HEK293 (cell line): ENCODE measurements around the gene EDEM2.

Source experiments
- ZNF114 ChIP-seq: fragments of 450-650 bp; formaldehyde crosslinking; IDR thresholded peaks from 2 replicates; pipeline ENCODE4 v1.5.0; 2017; ENCODE audit warnings: missing biosample characterization, missing genetic modification characterization
- ZNF174 ChIP-seq: fragments of 450-650 bp; formaldehyde crosslinking; IDR thresholded peaks from 2 replicates; pipeline ENCODE4 v1.5.0; 2017; ENCODE audit warnings: missing biosample characterization, mild to moderate bottlenecking, missing genetic modification characterization
- TF ChIP-seq, protein P1 (sequence below): fragments of 450-650 bp; formaldehyde crosslinking; IDR thresholded peaks from 2 replicates; pipeline ENCODE4 v1.5.1; 2016; ENCODE audit warnings: missing biosample characterization, missing genetic modification characterization
- TF ChIP-seq, protein P2 (sequence below): fragments of 450-650 bp; formaldehyde crosslinking; IDR thresholded peaks from 2 replicates; pipeline ENCODE4 v1.5.1; 2016; ENCODE audit warnings: missing biosample characterization, missing genetic modification characterization
- TF ChIP-seq, protein P3 (sequence below): fragments of 450-650 bp; formaldehyde crosslinking; IDR thresholded peaks from 2 replicates; pipeline ENCODE4 v1.5.1; 2017; ENCODE audit warnings: missing biosample characterization, missing genetic modification characterization

Gene EDEM2

DNA sequence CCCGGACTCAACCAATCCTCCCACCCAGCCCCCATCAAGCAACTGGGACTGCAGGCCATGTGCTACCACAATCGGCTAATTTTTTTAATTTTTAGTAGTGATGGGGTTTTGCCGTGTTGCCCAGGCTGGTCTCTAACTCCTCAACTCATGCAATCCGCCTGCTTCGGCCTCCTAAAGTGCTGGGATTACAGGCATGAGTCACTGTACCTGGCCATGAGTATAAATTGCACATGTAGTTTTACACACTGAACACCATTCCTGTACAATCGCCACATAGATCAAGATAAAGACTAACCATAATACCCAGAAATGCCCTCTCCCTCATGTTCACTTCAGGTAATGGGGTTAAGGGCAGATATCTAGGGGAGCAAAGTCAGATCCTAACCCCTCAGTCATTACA is 80.9 kb downstream of the EDEM2 start (continued):
- TF ChIP-seq, protein P1, sequence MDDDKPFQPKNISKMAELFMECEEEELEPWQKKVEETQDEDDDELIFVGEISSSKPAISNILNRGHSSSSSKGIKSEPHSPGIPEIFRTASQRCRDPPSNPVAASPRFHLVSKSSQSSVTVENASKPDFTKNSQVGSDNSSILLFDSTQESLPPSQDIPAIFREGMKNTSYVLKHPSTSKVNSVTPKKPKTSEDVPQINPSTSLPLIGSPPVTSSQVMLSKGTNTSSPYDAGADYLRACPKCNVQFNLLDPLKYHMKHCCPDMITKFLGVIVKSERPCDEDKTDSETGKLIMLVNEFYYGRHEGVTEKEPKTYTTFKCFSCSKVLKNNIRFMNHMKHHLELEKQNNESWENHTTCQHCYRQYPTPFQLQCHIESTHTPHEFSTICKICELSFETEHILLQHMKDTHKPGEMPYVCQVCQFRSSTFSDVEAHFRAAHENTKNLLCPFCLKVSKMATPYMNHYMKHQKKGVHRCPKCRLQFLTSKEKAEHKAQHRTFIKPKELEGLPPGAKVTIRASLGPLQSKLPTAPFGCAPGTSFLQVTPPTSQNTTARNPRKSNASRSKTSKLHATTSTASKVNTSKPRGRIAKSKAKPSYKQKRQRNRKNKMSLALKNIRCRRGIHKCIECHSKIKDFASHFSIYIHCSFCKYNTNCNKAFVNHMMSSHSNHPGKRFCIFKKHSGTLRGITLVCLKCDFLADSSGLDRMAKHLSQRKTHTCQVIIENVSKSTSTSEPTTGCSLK (tag by site-specific recombination): no peak
- TF ChIP-seq ZNF174 (no peak), ZNF114 (tag by site-specific recombination) (no peak)
- TF ChIP-seq, protein P2, sequence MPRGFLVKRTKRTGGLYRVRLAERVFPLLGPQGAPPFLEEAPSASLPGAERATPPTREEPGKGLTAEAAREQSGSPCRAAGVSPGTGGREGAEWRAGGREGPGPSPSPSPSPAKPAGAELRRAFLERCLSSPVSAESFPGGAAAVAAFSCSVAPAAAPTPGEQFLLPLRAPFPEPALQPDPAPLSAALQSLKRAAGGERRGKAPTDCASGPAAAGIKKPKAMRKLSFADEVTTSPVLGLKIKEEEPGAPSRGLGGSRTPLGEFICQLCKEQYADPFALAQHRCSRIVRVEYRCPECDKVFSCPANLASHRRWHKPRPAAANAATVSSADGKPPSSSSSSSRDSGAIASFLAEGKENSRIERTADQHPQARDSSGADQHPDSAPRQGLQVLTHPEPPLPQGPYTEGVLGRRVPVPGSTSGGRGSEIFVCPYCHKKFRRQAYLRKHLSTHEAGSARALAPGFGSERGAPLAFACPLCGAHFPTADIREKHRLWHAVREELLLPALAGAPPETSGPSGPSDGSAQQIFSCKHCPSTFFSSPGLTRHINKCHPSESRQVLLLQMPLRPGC (tag by site-specific recombination): no peak
- TF ChIP-seq, protein P3, sequence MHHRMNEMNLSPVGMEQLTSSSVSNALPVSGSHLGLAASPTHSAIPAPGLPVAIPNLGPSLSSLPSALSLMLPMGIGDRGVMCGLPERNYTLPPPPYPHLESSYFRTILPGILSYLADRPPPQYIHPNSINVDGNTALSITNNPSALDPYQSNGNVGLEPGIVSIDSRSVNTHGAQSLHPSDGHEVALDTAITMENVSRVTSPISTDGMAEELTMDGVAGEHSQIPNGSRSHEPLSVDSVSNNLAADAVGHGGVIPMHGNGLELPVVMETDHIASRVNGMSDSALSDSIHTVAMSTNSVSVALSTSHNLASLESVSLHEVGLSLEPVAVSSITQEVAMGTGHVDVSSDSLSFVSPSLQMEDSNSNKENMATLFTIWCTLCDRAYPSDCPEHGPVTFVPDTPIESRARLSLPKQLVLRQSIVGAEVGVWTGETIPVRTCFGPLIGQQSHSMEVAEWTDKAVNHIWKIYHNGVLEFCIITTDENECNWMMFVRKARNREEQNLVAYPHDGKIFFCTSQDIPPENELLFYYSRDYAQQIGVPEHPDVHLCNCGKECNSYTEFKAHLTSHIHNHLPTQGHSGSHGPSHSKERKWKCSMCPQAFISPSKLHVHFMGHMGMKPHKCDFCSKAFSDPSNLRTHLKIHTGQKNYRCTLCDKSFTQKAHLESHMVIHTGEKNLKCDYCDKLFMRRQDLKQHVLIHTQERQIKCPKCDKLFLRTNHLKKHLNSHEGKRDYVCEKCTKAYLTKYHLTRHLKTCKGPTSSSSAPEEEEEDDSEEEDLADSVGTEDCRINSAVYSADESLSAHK (tag by site-specific recombination): no peak
